GM12864 (cell line): Measurements from ENCODE around the gene GRIN2C.

Source experiments
- DNase-seq: peaks from one replicate; pipeline ENCODE4 v3.0.0-alpha.2; 2011; ENCODE audit warnings: low read depth
- H3K4me3 ChIP-seq: 2 replicates; pipeline ENCODE4 v1.5.1; 2011; ENCODE audit warnings: mild to moderate bottlenecking, low read depth, low read length, control low read depth
- TF ChIP-seq, protein P1 (sequence below): IDR thresholded peaks from 2 replicates; pipeline ENCODE4 v1.5.1; 2011; ENCODE audit warnings: low read depth, mild to moderate bottlenecking, moderate library complexity, low read length, control low read depth, inconsistent platforms; ENCODE audit errors: missing control alignments

Gene GRIN2C

DNA sequence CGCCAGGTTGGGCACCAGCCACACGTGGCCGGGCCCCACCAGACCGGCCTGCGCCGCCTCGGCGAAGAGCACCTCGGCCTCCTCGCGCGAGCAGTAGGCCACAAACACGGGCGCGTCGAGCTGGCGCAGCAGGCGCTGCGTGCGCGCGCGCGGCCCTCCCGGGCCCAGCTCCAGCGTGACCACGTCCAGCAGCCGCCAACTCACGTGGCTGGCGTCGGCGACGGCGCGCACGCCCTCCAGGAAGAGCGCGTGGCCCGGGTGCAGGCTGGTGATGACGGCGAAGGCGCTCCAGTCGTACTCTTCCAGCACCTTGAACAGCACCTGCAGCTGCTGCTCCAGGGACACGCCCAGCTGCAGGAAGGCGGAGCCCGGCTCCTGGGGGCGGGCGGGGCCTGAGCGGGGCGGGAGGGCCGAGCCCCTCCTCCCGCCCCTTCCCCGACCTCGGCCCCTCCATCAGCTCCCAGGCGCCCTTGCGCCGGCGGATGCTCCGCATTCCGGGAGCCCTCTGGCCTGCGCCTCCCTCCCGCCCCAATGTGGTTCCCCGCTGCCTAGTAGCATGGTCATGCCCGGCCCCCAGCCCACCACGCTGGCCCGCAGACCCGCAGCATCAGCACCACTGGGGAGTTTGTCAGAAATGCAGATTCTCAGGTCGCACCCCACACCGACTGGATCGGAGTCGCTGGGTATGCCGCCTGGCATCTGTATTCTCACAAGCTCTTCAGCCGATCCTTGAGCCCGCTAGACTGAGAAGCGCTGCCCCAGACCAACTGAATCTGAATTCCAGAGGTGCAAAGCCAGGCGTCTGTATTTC is 7.2 kb downstream of the GRIN2C start:
- no peak for DNase-seq
- no peak overlapping the region; the same call in 1 of the 2 replicates for H3K4me3 ChIP-seq
- TF ChIP-seq, protein P1, sequence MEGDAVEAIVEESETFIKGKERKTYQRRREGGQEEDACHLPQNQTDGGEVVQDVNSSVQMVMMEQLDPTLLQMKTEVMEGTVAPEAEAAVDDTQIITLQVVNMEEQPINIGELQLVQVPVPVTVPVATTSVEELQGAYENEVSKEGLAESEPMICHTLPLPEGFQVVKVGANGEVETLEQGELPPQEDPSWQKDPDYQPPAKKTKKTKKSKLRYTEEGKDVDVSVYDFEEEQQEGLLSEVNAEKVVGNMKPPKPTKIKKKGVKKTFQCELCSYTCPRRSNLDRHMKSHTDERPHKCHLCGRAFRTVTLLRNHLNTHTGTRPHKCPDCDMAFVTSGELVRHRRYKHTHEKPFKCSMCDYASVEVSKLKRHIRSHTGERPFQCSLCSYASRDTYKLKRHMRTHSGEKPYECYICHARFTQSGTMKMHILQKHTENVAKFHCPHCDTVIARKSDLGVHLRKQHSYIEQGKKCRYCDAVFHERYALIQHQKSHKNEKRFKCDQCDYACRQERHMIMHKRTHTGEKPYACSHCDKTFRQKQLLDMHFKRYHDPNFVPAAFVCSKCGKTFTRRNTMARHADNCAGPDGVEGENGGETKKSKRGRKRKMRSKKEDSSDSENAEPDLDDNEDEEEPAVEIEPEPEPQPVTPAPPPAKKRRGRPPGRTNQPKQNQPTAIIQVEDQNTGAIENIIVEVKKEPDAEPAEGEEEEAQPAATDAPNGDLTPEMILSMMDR: no peak

- TF ChIP-seq, protein P1: no peak
- no peak for DNase-seq
- H3K4me3 ChIP-seq: no peak overlapping the region
Measured at GRCh38 chr17:74851612-74852236, 8.0 kb downstream of the GRIN2C start.

DNA sequence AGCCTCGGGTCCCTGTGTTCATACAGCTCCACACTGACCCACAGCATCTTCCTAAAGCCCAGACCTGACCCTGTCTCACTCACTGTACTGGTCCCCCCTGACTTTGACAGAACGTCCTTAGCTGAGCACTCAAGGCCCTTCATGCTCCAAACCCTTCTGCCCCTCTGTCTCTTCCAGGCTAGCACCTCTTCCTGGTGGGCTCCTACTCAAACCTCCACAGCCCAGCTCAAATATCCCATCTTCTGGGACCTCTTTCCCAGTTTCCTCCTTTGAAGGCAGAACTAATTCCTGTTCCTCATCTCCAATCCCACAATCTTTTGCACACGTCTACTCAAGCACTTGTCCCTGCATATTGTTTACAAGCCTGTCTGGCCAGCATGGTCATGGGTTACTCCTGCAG is 8.8 kb downstream of the GRIN2C start:
- TF ChIP-seq, protein P1: no peak
- no peak for DNase-seq
- no peak overlapping the region for H3K4me3 ChIP-seq

DNA sequence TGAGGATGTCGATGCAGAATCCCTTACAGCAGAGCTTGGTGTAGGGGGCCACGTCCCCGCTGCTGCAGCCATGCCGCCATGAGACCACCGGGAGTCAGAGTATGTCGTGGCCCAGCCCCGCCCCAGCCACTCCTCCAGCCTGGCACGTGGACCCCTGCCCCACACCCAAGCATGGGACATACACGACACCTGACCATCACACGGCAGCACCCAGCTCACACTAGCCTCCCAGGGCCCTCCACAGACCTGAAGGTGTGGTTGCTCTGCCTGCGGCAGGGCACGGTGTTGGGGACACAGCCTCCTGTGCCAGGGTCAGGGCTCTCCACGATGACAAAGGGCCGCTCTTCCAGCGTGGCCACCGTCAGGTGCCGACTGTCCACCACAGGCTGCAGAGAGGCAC is 9.4 kb downstream of the GRIN2C start:
- no peak for DNase-seq
- TF ChIP-seq, protein P1: no peak

GRCh38 chr17:74848656-74849399 is 10.9 kb downstream of the GRIN2C start:
- TF ChIP-seq, protein P1: no peak

More for the DNA sequence above, 9.4 kb downstream of the GRIN2C start:
- H3K4me3 ChIP-seq: no peak overlapping the region

GRCh38 chr17:74846621-74847020 is 13.1 kb downstream of the GRIN2C start:
- no peak overlapping the region for H3K4me3 ChIP-seq
- TF ChIP-seq, protein P1: no peak
- no peak for DNase-seq

More at GRCh38 chr17:74848656-74849399, 10.9 kb downstream of the GRIN2C start:
- no peak for DNase-seq
- H3K4me3 ChIP-seq: no peak overlapping the region
